GM21786 (cell line): ENCODE results near the gene KIAA1210.

ENCODE experiments used
- ATAC-seq: cut with Tn5 transposase; IDR thresholded peaks from one replicate; pipeline ENCODE4 v1.9.1; 2021; ENCODE audit not compliant: unreplicated experiment

KIAA1210 gene

GRCh38 chrX:119093991-119094735 lies 33.4 kb downstream of the KIAA1210 start:
- ATAC-seq = no peak

GRCh38 chrX:119090627-119091026 lies 37.0 kb downstream of the KIAA1210 start:
- ATAC-seq = no peak

GRCh38 chrX:119089619-119090018 lies 38.0 kb downstream of the KIAA1210 start:
- no peak for ATAC-seq

GRCh38 chrX:119087121-119087520 lies 40.5 kb downstream of the KIAA1210 start:
- ATAC-seq = no peak

- no peak for ATAC-seq
Observed at GRCh38 chrX:119084766-119085165, 42.8 kb downstream of the KIAA1210 start.

- no peak for ATAC-seq
Observed at GRCh38 chrX:119082278-119082677, 45.3 kb downstream of the KIAA1210 start.

- ATAC-seq = no peak
Observed at GRCh38 chrX:119075270-119076025, 52.2 kb downstream of the KIAA1210 start.

- ATAC-seq = no peak
Observed at GRCh38 chrX:119073911-119074310, 53.7 kb downstream of the KIAA1210 start.

GRCh38 chrX:119073200-119073905 lies 54.3 kb downstream of the KIAA1210 start:
- no peak for ATAC-seq

GRCh38 chrX:119072744-119073143 lies 54.9 kb downstream of the KIAA1210 start, which contains the start of gene CT47C1:
CT47C1 (plus strand) TSS chrX:119072993; CDS start chrX:119073226, 233 bp downstream.
- no peak for ATAC-seq

- no peak for ATAC-seq
Observed at GRCh38 chrX:119071381-119071780, 56.2 kb downstream of the KIAA1210 start.

- no peak for ATAC-seq
Observed at GRCh38 chrX:119069762-119070161, 57.9 kb downstream of the KIAA1210 start.

- no peak for ATAC-seq
Observed at GRCh38 chrX:119069128-119069527, 58.5 kb downstream of the KIAA1210 start.

GRCh38 chrX:119067023-119067739 lies 60.4 kb downstream of the KIAA1210 start:
- ATAC-seq = no peak

GRCh38 chrX:119063428-119063827 lies 64.2 kb downstream of the KIAA1210 start:
- no peak for ATAC-seq

GRCh38 chrX:119062750-119063374 lies 64.8 kb downstream of the KIAA1210 start:
- ATAC-seq = no peak

- ATAC-seq = no peak
Observed at GRCh38 chrX:119055687-119056086, 71.9 kb downstream of the KIAA1210 start.

- no peak for ATAC-seq
Observed at GRCh38 chrX:119045884-119046283, 81.7 kb downstream of the KIAA1210 start.

- ATAC-seq = no peak
Observed at GRCh38 chrX:119042996-119043395, 84.6 kb downstream of the KIAA1210 start.

GRCh38 chrX:119042040-119042439 lies 85.6 kb downstream of the KIAA1210 start:
- ATAC-seq = no peak
